Right cardiac atrium (tissue), 5 donors: ENCODE data around the gene NLRP1. TPM values are rescaled to one million over a fixed set of nuclear protein-coding genes. Genes with fewer than 3 reads are reported as not detected.
"Not testable (repeated sequence)": the region's sequence is repeated elsewhere in the genome, so short reads cannot be mapped to it uniquely, and the experiment has no call there.

ENCODE experiments used
- ATAC-seq, 2 donors: fragments of 200-7000 bp; cut with Tn5 transposase; one replicate each; pipeline versions ENCODE4 v1.8.0 to v1.9.1; 2020; ENCODE audit warnings: moderate library complexity in 2 of 2, mild to moderate bottlenecking in 1 of 2
- DNase-seq, 3 donors: peaks; one replicate each; pipeline ENCODE4 v3.0.0-alpha.2; 2020
- H3K27ac ChIP-seq: one replicate; pipeline ENCODE4 v1.5.1; 2013; ENCODE audit warnings: mild to moderate bottlenecking, low read length, control low read depth, moderate library complexity
- H3K27me3 ChIP-seq: one replicate; pipeline ENCODE4 v1.6.1; 2013; ENCODE audit not compliant: control insufficient read depth, insufficient read depth
- H3K4me1 ChIP-seq: one replicate; pipeline ENCODE4 v1.6.1; 2013; ENCODE audit warnings: low read length; ENCODE audit not compliant: control insufficient read depth, insufficient read depth
- H3K4me3 ChIP-seq: one replicate; pipeline ENCODE4 v1.5.1; 2013; ENCODE audit warnings: low read length, control low read depth
- H3K9me3 ChIP-seq: one replicate; pipeline ENCODE4 v1.6.1; 2013; ENCODE audit warnings: low read length; ENCODE audit not compliant: control insufficient read depth
- WGBS: extraction: QIAGEN DNeasy Blood & Tissue Kit; methylation state at CpG from one replicate; pipeline ENCODE4 v1.1.7; 2013; 5-methylcytosine and 5-hydroxymethylcytosine counted together
- intact Hi-C, 4 donors: fragments of 100-400 bp; cut with DNase I; formaldehyde crosslinking; loops; one replicate each; pipeline versions ENCODE4 v1.11.0 to v1.14.0; 2022 to 2023
- polyA plus RNA-seq: library from polyadenylated mRNA; stranded (reverse); fragments of 200-250 nt; gene quantifications from one replicate; pipeline ENCODE4 v1.2.3, GENCODE V29; 2013
- total RNA-seq, 4 donors: library from RNA; stranded (reverse); fragmentation: NEBNext Ultra II Directional; extraction: Animal tissue kit (Norgen Biotek cat#: 25700); gene quantifications; one replicate each; pipeline ENCODE4 v1.2.1, GENCODE V29; 2021
- donor health status: healthy with polysubstance abuse.
- donor health status: DM: no; HTN: yes; CAD: no.
- donor health status: DM: no; HTN: no; CAD: no.
- donor health status: DM: no; HTN: yes; CAD: no; lungs with severe emphysema.
- donor health status: DM: yes; HTN: yes; CAD: no.

Gene NLRP1
- total and polyA plus RNA-seq, 5 donors = 10.3 to 17.5 (median 12.3) TPM

DNA sequence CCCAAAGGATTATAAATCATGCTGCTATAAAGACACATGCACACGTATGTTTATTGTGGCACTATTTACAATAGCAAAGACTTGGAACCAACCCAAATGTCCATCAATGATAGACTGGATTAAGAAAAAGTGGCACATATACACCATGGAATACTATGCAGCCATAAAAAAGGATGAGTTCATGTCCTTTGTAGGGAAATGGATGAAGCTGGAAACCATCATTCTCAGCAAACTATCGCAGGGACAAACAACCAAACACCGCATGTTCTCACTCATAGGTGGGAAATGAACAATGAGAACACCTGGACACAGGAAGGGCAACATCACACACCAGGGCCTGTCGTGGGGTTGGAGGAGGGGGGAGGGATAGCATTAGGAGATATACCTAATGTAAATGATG, 5.5 kb downstream of the NLRP1 start:
- H3K4me1 ChIP-seq, DNase-seq, H3K9me3 ChIP-seq, ATAC-seq, H3K27me3 ChIP-seq, intact Hi-C loops, H3K27ac ChIP-seq, H3K4me3 ChIP-seq: not testable (repeated sequence)
- 90% methylated on average over 3 of the region's 4 CpGs for WGBS

DNA sequence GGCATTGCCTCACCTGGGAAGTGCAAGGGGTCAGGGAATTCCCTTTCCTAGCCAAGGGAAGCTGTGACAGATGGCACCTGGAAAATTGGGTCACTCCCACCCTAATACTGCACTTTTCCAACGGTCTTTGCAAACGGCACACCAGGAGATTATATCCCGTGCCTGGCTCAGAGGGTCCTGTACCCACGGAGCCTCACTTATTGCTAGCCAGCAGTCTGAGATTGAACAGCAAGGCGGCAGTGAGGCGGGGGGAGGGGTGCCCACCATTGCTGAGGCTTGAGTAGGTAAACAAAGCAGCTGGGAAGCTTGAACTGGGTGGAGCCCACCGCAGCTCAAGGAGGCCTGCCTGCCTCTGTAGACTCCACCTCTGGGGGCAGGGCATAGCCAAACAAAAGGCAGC, 11.3 kb downstream of the NLRP1 start:
- H3K27me3 ChIP-seq, H3K9me3 ChIP-seq, DNase-seq, H3K4me3 ChIP-seq, ATAC-seq, intact Hi-C loops, H3K27ac ChIP-seq, H3K4me1 ChIP-seq: not testable (repeated sequence)
- 92% methylated on average over 7 of the region's 7 CpGs for WGBS

DNA sequence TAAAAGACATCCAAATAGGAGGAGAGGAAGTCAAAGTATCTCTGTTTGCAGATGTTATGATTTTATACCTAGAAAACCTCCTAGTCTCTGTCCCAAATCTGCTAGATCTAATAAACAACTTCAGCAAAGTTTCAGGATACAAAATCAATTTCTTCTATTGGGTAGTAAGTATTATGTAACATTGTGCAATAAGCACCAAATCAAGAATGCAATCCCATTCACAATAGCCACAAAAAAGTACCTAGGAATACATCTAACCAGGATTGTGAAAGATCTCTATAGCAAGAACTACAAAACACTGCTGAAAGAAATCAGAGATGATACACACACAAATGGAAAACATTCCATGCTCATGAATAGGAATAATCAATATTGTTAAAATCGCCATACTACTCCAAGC, 13.0 kb downstream of the NLRP1 start:
- H3K27me3 ChIP-seq = no peaks in the 10 kb centered on the region
- 80% methylated on average over 1 of the region's 1 CpG for WGBS
- intact Hi-C loops = no loop called here
- no peak overlapping the region for H3K27ac ChIP-seq
- no peaks in the 10 kb centered on the region for H3K4me1 ChIP-seq
- ATAC-seq (no peak), DNase-seq (no peak)
- H3K4me3 ChIP-seq = no peak overlapping the region
- H3K9me3 ChIP-seq = no peaks in the 10 kb centered on the region

DNA sequence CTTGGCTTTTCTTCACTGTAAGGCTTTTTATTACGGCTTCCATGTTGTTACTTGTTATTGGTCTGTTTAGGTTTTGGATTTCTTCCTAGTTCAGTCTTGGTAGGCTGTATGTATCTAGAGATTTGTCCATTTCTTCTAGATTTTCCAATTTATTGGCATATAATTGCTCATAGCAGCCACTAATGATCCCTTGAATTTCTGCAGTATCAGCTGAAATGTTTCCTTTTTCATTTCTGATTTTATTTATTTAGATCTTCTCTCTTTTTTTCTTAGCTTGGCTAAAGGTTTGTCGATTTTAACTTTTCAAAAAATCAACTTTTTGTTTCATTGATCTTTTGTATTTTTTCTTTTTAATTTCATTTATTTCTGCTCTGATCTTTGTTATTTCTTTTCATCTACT, 18.5 kb downstream of the NLRP1 start:
- H3K9me3 ChIP-seq = no peaks in the 10 kb centered on the region
- no peaks in the 10 kb centered on the region for H3K4me1 ChIP-seq
- intact Hi-C loops = loop anchor here in 1 of 4 donors (10.0 kb wide), 1 partner anchor 61 kb away; a partner anchor contains a TSS
- no peaks in the 10 kb centered on the region for H3K27me3 ChIP-seq
- 88% methylated on average over 2 of the region's 2 CpGs for WGBS
- ATAC-seq = no peak
- no peak overlapping the region for H3K27ac ChIP-seq
- DNase-seq = no peak
- no peak overlapping the region for H3K4me3 ChIP-seq

DNA sequence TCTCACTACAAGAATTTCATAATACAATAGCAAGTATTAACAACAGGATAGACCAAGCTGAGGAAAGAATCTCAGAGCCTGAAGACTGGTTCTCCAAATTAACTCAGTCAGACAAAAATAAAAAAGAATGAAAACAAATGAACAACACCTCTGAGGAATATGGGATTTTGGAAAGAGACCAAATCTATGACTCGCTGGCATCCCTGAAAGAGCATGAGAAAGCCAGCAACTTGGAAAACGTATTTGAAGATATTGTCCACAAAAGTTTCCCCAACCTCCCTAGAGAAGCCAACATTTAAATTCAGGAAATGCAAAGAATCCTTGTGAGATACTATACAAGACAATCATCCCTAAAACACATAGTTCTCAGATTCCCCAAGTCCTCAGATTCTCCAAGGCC, 20.9 kb downstream of the NLRP1 start:
- Histone ChIP-seq H3K9me3 (no peaks in the 10 kb centered on the region), H3K27me3 (no peaks in the 10 kb centered on the region), H3K27ac (no peak overlapping the region), H3K4me3 (no peak overlapping the region), H3K4me1 (no peaks in the 10 kb centered on the region)
- intact Hi-C loops = loop anchor here in 1 of 4 donors (10.0 kb wide), 1 partner anchor 59 kb away; a partner anchor contains a TSS
- no peak for ATAC-seq
- 58% methylated on average over 2 of the region's 2 CpGs for WGBS
- no peak for DNase-seq

DNA sequence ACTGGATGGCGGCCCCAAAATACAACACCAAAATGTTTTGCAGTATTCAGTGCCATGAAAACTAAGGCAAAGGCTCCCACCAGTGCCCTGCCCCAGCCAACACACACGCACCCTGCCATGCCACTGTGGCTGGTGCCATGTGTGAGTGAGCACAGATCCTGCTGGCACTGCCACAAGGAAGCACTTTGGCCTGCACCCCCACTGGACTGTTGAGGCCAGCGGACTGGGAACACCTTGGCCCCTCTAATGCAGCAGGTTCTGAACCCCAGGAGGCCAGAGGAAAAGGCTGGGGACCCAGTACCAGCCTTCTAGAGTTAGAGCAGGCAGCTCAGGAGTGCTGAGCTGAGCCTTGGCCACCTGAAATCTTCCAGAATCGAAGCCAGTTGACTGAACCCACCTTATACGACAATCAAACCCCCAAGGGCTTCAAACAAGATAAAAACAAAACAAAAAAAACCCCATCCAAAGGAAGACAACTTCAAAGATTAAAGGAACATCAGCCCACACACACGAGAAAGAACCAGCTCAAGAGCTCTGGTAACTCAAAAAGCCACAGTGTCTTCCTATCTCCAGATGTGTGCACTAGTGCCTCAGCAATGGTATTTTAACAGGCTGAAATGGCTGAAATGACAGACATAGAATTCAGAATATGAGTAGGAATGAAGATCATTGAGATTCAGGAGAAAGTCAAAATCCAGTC, 21.5 kb downstream of the NLRP1 start:
- no peaks in the 10 kb centered on the region for H3K4me1 ChIP-seq
- H3K9me3 ChIP-seq = no peaks in the 10 kb centered on the region
- no peak overlapping the region for H3K4me3 ChIP-seq
- DNase-seq (no peak), ATAC-seq (no peak)
- intact Hi-C loops = loop anchor here in 1 of 4 donors (10.0 kb wide), 1 partner anchor 58 kb away; a partner anchor contains a TSS
- no peak overlapping the region for H3K27ac ChIP-seq
- H3K27me3 ChIP-seq = no peaks in the 10 kb centered on the region
- 80% methylated on average over 6 of the region's 6 CpGs for WGBS

DNA sequence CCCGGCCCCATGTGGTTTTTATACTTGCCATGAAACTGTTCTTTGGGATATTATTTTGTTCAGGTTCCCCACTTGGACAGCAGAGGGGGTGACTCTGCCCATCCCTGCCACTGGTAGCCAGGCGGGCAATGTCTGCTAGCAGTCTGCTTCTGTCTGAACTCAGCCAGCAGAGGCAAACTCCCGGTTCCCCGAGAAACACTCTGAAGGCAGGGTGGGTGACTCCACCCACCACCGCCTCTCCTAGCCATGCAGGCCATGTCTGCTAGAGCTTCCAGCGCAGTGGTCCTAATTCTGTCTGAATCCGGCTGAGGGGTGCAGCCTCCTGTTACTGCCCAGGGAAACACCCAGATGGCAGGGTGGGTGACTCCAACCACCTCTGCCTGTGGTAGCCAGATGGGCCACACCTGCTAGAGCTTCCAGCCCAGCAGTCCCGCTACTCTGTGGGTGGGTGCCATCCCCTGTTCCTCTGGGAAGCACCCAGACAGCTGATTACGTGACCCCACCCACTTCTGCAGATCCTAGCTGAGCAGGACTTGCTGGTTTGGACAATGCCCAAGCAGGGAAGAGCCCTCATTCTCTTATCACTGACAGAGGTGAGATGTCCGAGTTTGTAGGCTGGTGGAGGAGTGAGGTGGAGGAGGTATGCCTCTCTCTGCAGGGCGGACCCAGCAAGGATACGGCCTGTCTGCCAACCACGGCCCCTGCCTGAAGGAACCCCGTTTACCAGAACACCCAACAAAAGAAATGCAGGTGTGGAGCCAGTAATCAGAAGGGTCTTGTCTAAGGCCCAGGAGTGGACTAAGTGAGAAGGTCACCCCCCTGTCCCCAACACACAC, 22.4 kb downstream of the NLRP1 start:
- no peaks in the 10 kb centered on the region for H3K9me3 ChIP-seq
- intact Hi-C loops = loop anchor here in 1 of 4 donors (10.0 kb wide), 1 partner anchor 57 kb away; a partner anchor contains a TSS
- no peaks in the 10 kb centered on the region for H3K4me1 ChIP-seq
- 84% methylated on average over 14 of the region's 14 CpGs for WGBS
- peak in 1 of 3 donors; percentile 28 for DNase-seq
- no peak for ATAC-seq
- H3K27ac ChIP-seq = no peak overlapping the region
- H3K4me3 ChIP-seq = no peak overlapping the region
- H3K27me3 ChIP-seq = no peaks in the 10 kb centered on the region

DNA sequence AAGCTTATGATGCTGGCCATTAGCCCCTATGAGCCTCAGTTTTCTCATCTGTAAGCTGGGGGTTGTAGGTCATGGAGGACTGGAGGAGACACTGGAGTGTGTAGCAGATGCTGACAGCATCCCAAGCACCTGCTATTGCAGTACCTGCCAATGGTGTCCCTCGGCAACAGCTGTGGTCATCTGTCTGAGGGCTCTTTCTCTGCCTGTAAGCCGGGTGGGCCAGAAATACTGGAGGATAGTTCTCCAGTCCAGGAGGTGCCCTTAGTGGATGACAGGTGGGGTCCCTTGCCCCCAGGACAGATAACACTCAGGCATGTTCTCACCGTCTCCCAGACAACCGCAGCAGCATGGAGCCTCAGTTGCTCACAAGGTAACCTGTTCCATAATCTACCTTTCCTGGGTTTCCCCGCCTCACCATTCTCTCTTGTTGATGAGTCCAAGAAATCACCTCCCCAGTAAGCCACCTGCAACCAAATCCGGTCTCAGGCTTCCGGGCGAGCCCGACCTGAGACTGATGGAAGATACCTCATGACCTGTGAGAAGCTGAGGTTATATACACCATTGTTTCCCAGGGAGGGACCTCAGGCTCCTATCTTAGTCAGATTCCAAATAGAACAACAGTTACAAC, 23.8 kb downstream of the NLRP1 start:
- Histone ChIP-seq H3K27ac (no peak overlapping the region), H3K4me1 (no peaks in the 10 kb centered on the region), H3K4me3 (no peak overlapping the region), H3K9me3 (no peaks in the 10 kb centered on the region), H3K27me3 (no peaks in the 10 kb centered on the region)
- no peak for ATAC-seq
- 91% methylated on average over 9 of the region's 9 CpGs for WGBS
- no peak for DNase-seq
- intact Hi-C loops = loop anchor here in 1 of 4 donors (10.0 kb wide), 1 partner anchor 56 kb away; a partner anchor contains a TSS

DNA sequence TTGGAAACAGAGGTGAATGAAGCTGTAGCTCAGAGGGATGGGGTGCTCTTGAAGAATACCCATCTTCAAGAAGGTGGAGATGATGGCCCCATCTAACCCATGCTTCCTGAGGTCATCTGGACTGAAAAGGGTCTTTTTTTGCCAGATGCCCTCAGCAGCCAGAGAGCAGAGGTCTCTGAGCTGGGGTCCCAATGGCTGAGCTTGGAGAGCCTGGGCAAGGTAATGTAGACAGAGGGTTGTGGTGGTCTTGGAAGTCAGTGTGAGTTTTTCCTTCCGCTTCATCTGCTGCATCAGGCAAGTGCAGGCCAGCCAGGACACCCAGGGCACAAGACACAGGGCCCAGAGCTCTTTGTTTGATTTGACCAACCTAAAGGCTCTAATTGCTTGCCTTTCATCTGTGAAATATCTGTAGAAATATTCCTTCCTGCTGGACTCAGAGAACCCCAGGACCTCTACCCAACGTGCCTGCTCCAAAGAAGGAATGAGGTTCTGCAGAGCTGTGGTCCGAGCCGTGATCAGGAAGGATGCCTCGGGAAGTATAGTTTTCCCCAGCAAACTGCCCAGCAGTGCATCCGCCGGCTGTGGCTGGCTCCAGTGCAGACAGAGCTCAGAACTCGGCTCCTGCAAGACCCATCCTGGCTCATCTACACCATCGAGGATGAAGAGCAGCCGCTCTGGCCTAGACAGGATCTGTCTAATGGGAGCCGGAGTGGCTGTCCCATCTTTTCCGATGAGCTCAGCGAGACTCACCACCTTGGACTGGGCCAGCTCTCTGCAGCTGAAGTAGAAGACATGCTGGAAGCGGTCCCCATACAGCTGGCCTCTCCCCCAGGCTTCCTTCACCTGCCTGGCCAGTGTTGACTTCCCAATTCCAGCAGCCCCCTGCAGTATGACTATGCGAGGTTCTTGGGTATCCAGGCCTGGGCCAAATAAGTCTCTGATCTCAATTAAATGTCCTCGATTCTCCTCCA, 25.2 kb downstream of the NLRP1 start:
- Histone ChIP-seq H3K27ac (no peak overlapping the region), H3K4me1 (no peaks in the 10 kb centered on the region), H3K27me3 (no peaks in the 10 kb centered on the region), H3K4me3 (no peak overlapping the region), H3K9me3 (no peaks in the 10 kb centered on the region)
- intact Hi-C loops = no loop called here
- 95% methylated on average over 16 of the region's 16 CpGs for WGBS
- ATAC-seq (no peak), DNase-seq (no peak)

DNA sequence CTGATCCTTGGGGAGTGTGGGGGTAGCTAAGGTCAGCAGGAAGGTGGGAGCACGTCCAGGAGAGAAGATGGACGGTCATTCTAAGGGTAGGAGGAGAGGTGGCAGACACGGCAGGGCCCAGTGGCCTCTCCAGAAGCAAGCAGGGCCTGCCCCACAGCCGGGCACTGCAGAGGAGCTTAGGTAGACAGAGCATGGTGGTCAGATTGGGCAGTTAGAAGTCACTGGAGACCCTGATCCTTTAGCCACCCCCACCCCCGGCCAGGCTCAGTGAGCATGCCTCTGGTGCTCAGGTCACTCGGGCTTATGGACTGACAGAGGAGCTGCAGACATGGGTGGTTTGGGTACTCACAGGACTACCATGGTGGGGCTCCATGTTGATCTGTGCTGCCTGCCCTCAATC, 26.3 kb downstream of the NLRP1 start:
- no peak overlapping the region for H3K27ac ChIP-seq
- no peak for DNase-seq
- no peaks in the 10 kb centered on the region for H3K27me3 ChIP-seq
- no peak overlapping the region for H3K4me3 ChIP-seq
- intact Hi-C loops = no loop called here
- WGBS = 80% methylated on average over 6 of the region's 6 CpGs
- ATAC-seq = no peak
- no peaks in the 10 kb centered on the region for H3K4me1 ChIP-seq
- H3K9me3 ChIP-seq = no peaks in the 10 kb centered on the region
